Mesenchymal stem cell (in vitro differentiated cells and primary cell): ENCODE measurements around the gene CDH3.
"Not testable (repeated sequence)": the region's sequence is repeated elsewhere in the genome, so short reads cannot be mapped to it uniquely, and the experiment has no call there.

ENCODE experiments used
- DNase-seq: peaks from one replicate; pipeline ENCODE4 v3.0.0-alpha.2; 2013
- H2AFZ ChIP-seq: one replicate; pipeline ENCODE4 v1.6.1; 2013; ENCODE audit warnings: low read depth, mild to moderate bottlenecking, control low read depth, inconsistent platforms, low read length, moderate library complexity
- H2AK5ac ChIP-seq: 2 replicates; pipeline ENCODE4 v1.6.1; 2013; ENCODE audit warnings: low read length, moderate library complexity, mild to moderate bottlenecking, inconsistent platforms; ENCODE audit not compliant: severe bottlenecking
- H2BK120ac ChIP-seq: one replicate; pipeline ENCODE4 v1.6.1; 2013; ENCODE audit warnings: low read depth, mild to moderate bottlenecking, inconsistent platforms, low read length, moderate library complexity
- H2BK12ac ChIP-seq, 2 experiments: one replicate each; pipeline ENCODE4 v1.6.1; 2013; ENCODE audit warnings: inconsistent platforms in 2 of 2, low read length in 2 of 2, mild to moderate bottlenecking in 2 of 2, moderate library complexity in 2 of 2, control low read depth in 1 of 2
- H2BK15ac ChIP-seq: one replicate; pipeline ENCODE4 v1.6.1; 2013; ENCODE audit warnings: mild to moderate bottlenecking, low read depth, inconsistent platforms; ENCODE audit not compliant: poor library complexity, severe bottlenecking
- H2BK5ac ChIP-seq: 2 replicates; pipeline ENCODE4 v1.6.1; 2013; ENCODE audit warnings: low read depth, mild to moderate bottlenecking, low read length, control low read depth, inconsistent platforms; ENCODE audit not compliant: poor library complexity, severe bottlenecking
- H3K14ac ChIP-seq, 2 experiments: one replicate each; pipeline ENCODE4 v1.6.1; 2013; ENCODE audit warnings: inconsistent platforms in 2 of 2, low read length in 2 of 2, control low read depth in 1 of 2, mild to moderate bottlenecking in 1 of 2, moderate library complexity in 1 of 2
- H3K18ac ChIP-seq, 2 experiments: one replicate each; pipeline ENCODE4 v1.6.1; 2013; ENCODE audit warnings: inconsistent platforms in 2 of 2, low read length in 2 of 2, control low read depth in 1 of 2, low read depth in 1 of 2, mild to moderate bottlenecking in 1 of 2
- H3K23ac ChIP-seq, 2 experiments: one replicate each; pipeline ENCODE4 v1.6.1; 2013; ENCODE audit warnings: inconsistent platforms in 2 of 2, low read length in 2 of 2, mild to moderate bottlenecking in 2 of 2, moderate library complexity in 2 of 2, control low read depth in 1 of 2
- H3K27ac ChIP-seq: 2 replicates; pipeline ENCODE4 v1.5.1; 2013; ENCODE audit warnings: mild to moderate bottlenecking, moderate library complexity, low read length, control low read depth, inconsistent platforms; ENCODE audit not compliant: poor library complexity, severe bottlenecking
- H3K27me3 ChIP-seq, 2 experiments: 2 replicates each; pipeline versions ENCODE4 v1.6.1 to v1.7.0; 2013; ENCODE audit warnings: low read length in 2 of 2, mild to moderate bottlenecking in 2 of 2, moderate library complexity in 2 of 2, control low read depth in 1 of 2, inconsistent platforms in 1 of 2; ENCODE audit not compliant: control insufficient read depth in 1 of 2, insufficient read depth in 1 of 2
- H3K36me3 ChIP-seq, 2 experiments: 2 replicates each; pipeline versions ENCODE4 v1.6.1 to v1.7.0; 2013; ENCODE audit warnings: low read length in 2 of 2, control low read depth in 1 of 2, inconsistent platforms in 1 of 2, low read depth in 1 of 2, mild to moderate bottlenecking in 1 of 2; ENCODE audit not compliant: insufficient read depth in 2 of 2, control insufficient read depth in 1 of 2
- H3K4ac ChIP-seq, 2 experiments: one replicate each; pipeline ENCODE4 v1.6.1; 2013; ENCODE audit warnings: inconsistent platforms in 2 of 2, low read length in 2 of 2, mild to moderate bottlenecking in 2 of 2, moderate library complexity in 2 of 2, control low read depth in 1 of 2, low read depth in 1 of 2
- H3K4me1 ChIP-seq: 2 replicates; pipeline ENCODE4 v1.6.1; 2013; ENCODE audit warnings: low read depth, low read length, control low read depth; ENCODE audit not compliant: control insufficient read depth, insufficient read depth
- H3K4me2 ChIP-seq: 2 replicates; pipeline ENCODE4 v1.6.1; 2013; ENCODE audit warnings: low read length, mild to moderate bottlenecking, inconsistent platforms; ENCODE audit not compliant: poor library complexity, severe bottlenecking
- H3K4me3 ChIP-seq, 2 experiments: 2 replicates each; pipeline versions ENCODE4 v1.5.1 to v1.7.0; 2013; ENCODE audit warnings: low read length in 2 of 2, mild to moderate bottlenecking in 2 of 2, control low read depth in 1 of 2, low read depth in 1 of 2; ENCODE audit not compliant: insufficient read depth in 1 of 2
- H3K79me1 ChIP-seq: replicated peaks from 2 replicates; pipeline ENCODE4 v1.6.1; 2013; ENCODE audit warnings: mild to moderate bottlenecking, control low read depth, low read length, inconsistent platforms; ENCODE audit not compliant: poor library complexity, severe bottlenecking
- H3K9ac ChIP-seq: 2 replicates; pipeline ENCODE4 v1.7.0; 2013; ENCODE audit warnings: mild to moderate bottlenecking, low read length, moderate library complexity
- H3K9me3 ChIP-seq: 2 replicates; pipeline ENCODE4 v1.7.0; 2013; ENCODE audit warnings: mild to moderate bottlenecking, low read length; ENCODE audit not compliant: control insufficient read depth
- H4K8ac ChIP-seq: one replicate; pipeline ENCODE4 v1.6.1; 2013; ENCODE audit warnings: inconsistent platforms, mild to moderate bottlenecking, low read length, moderate library complexity
- H4K91ac ChIP-seq: one replicate; pipeline ENCODE4 v1.6.1; 2013; ENCODE audit warnings: mild to moderate bottlenecking, low read length, inconsistent platforms
- WGBS: methylation state at CpG from one replicate; pipeline ENCODE4 v1.1.7; 2013; ENCODE audit warnings: mixed read lengths; 5-methylcytosine and 5-hydroxymethylcytosine counted together

The CDH3 gene

DNA sequence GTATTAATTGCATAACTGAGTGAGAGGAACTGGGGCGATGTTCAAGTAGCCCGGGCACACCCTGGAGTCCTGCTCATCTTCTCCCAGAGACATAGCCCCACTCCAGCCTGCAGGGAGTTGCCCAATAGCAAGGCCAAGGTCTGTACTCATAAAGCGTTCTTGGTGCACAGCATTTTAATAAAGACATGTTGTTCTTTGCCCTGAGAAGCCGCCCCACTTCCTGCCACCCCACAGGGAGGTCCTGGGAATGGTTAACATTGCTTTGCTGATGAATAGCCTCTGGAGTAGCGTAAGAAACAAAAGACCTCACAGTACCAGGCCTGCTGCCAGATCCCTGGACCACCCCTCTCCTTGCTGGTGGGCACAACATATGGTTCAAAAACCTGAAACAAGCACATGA, 70.4 kb downstream of the CDH3 start:
- Histone ChIP-seq H3K36me3 (no peaks in the 10 kb centered on the region), H2AK5ac (peak overlapping the region; percentile 46), H3K18ac (no peak overlapping the region), H3K27me3 (peaks cover 0 to 16% of the 10 kb centered on the region in 2 experiments), H2BK12ac (no peak overlapping the region), H3K9me3 (no peaks in the 10 kb centered on the region), H3K9ac (no peak overlapping the region), H3K27ac (peak overlapping the region; percentile 37), H3K4me2 (no peak overlapping the region), H3K4me3 (no peak overlapping the region), H2BK5ac (no peak overlapping the region), H2BK15ac (no peak overlapping the region), H4K8ac (no peak overlapping the region), H3K4me1 (peaks cover 15% of the 10 kb centered on the region), H3K14ac (no peak overlapping the region), H3K4ac (no peak overlapping the region), H4K91ac (no peak overlapping the region), H2AFZ (no peak overlapping the region), H3K79me1 (no peaks in the 10 kb centered on the region), H2BK120ac (no peak overlapping the region), H3K23ac (no peak overlapping the region)
- no peak for DNase-seq
- WGBS, result 71% methylated on average over 5 of the region's 5 CpGs

- H2BK15ac ChIP-seq, DNase-seq, H3K36me3 ChIP-seq, H4K8ac ChIP-seq, H3K79me1 ChIP-seq, H4K91ac ChIP-seq, H3K9ac ChIP-seq, H2BK5ac ChIP-seq, H2BK12ac ChIP-seq, H2BK120ac ChIP-seq, H3K27ac ChIP-seq, H3K9me3 ChIP-seq, H2AK5ac ChIP-seq, H3K4me2 ChIP-seq, H3K18ac ChIP-seq, H3K23ac ChIP-seq, H3K14ac ChIP-seq, H3K4me3 ChIP-seq, H2AFZ ChIP-seq, H3K4ac ChIP-seq: not testable (repeated sequence)
- Histone ChIP-seq H3K4me1 (peaks cover 14% of the 10 kb centered on the region), H3K27me3 (peaks cover 0 to 12% of the 10 kb centered on the region in 2 experiments)
- WGBS, result 100% methylated on average over 3 of the region's 4 CpGs
Observed at GRCh38 chr16:68716516-68716915, 71.4 kb downstream of the CDH3 start.

- H2BK12ac ChIP-seq, result no peak overlapping the region
- no peak overlapping the region for H3K23ac ChIP-seq
- H2AFZ ChIP-seq, result no peak overlapping the region
- H2BK5ac ChIP-seq, result no peak overlapping the region
- no peak overlapping the region for H3K9ac ChIP-seq
- WGBS, result 99% methylated on average over 4 of the region's 4 CpGs
- H3K4me1 ChIP-seq, result peaks cover 12% of the 10 kb centered on the region
- H3K36me3 ChIP-seq, result no peaks in the 10 kb centered on the region
- no peak overlapping the region for H2BK15ac ChIP-seq
- H4K91ac ChIP-seq, result no peak overlapping the region
- H3K4me3 ChIP-seq, result no peak overlapping the region
- H3K4me2 ChIP-seq, result no peak overlapping the region
- no peak overlapping the region for H3K27ac ChIP-seq
- no peak overlapping the region for H3K14ac ChIP-seq
- no peak overlapping the region for H2AK5ac ChIP-seq
- H3K18ac ChIP-seq, result no peak overlapping the region
- no peak overlapping the region for H2BK120ac ChIP-seq
- DNase-seq, result no peak
- peaks cover 0 to 5% of the 10 kb centered on the region in 2 experiments for H3K27me3 ChIP-seq
- H3K4ac ChIP-seq, result no peak overlapping the region
- no peaks in the 10 kb centered on the region for H3K79me1 ChIP-seq
- no peaks in the 10 kb centered on the region for H3K9me3 ChIP-seq
- no peak overlapping the region for H4K8ac ChIP-seq
Observed at GRCh38 chr16:68717684-68718083, 72.6 kb downstream of the CDH3 start.

- Histone ChIP-seq H2AK5ac (no peak overlapping the region), H2BK5ac (no peak overlapping the region), H3K4me1 (peaks cover 9% of the 10 kb centered on the region), H3K4ac (no peak overlapping the region), H3K4me2 (no peak overlapping the region), H2BK15ac (no peak overlapping the region), H3K23ac (no peak overlapping the region), H4K91ac (no peak overlapping the region), H3K9me3 (no peaks in the 10 kb centered on the region), H3K36me3 (no peaks in the 10 kb centered on the region), H2AFZ (no peak overlapping the region), H3K27me3 (peaks cover 0 to under 1% of the 10 kb centered on the region in 2 experiments), H3K14ac (no peak overlapping the region), H2BK120ac (no peak overlapping the region), H3K9ac (no peak overlapping the region), H3K79me1 (no peaks in the 10 kb centered on the region), H2BK12ac (no peak overlapping the region), H3K4me3 (no peak overlapping the region), H3K27ac (no peak overlapping the region), H4K8ac (no peak overlapping the region), H3K18ac (no peak overlapping the region)
- no peak for DNase-seq
- 84% methylated on average over 9 of the region's 9 CpGs for WGBS
Observed at GRCh38 chr16:68718590-68718989, 73.5 kb downstream of the CDH3 start.
